Vagina (tissue), 2 donors: ENCODE measurements around the gene MAFF. TPM values are rescaled to one million over a fixed set of nuclear protein-coding genes. Genes with fewer than 3 reads are reported as not detected.

Experiments used
- DNase-seq, 2 donors: peaks; one replicate each; pipeline ENCODE4 v3.0.0-alpha.2; 2017; ENCODE audit errors: extremely low spot score in 2 of 2
- H3K27ac ChIP-seq: fragments of 200-600 bp; sonication (generic); one replicate; pipeline ENCODE4 v1.5.1; 2019
- H3K27me3 ChIP-seq: fragments of 200-600 bp; sonication (generic); one replicate; pipeline ENCODE4 v1.5.1; 2019
- H3K36me3 ChIP-seq, 2 donors: fragments of 200-600 bp; sonication (generic); one replicate each; pipeline ENCODE4 v1.5.1; 2017 to 2019
- H3K4me1 ChIP-seq: fragments of 200-600 bp; sonication (generic); one replicate; pipeline ENCODE4 v1.5.1; 2019
- H3K4me3 ChIP-seq, 2 donors: fragments of 200-600 bp; sonication (generic); 1 replicate in 1 of 2; 2 replicates in 1 of 2; pipeline ENCODE4 v1.5.1; 2016 to 2019
- H3K9me3 ChIP-seq: fragments of 200-600 bp; sonication (generic); one replicate; pipeline ENCODE4 v1.5.1; 2019
- CTCF ChIP-seq, 3 experiments: fragments of 450-650 bp in 2 of 3; fragments of 200-600 bp in 1 of 3; sonication (generic) in 1 of 3; IDR thresholded peaks; one replicate each; pipeline ENCODE4 v1.5.1; 2017 to 2019; ENCODE audit warnings: antibody characterized with exemption in 3 of 3, mild to moderate bottlenecking in 2 of 3, moderate library complexity in 2 of 3
- POLR2A ChIP-seq, 2 donors: fragments of 450-650 bp; IDR thresholded peaks; one replicate each; pipeline ENCODE4 v1.6.1; 2017; ENCODE audit warnings: antibody characterized with exemption in 2 of 2, mild to moderate bottlenecking in 2 of 2, moderate library complexity in 2 of 2
- POLR2AphosphoS5 ChIP-seq, 2 donors: sonication (generic); formaldehyde crosslinking; IDR thresholded peaks; one replicate each; pipeline ENCODE4 v1.9.0; 2017; ENCODE audit warnings: antibody characterized with exemption in 2 of 2, mild to moderate bottlenecking in 2 of 2, low read depth in 1 of 2; ENCODE audit not compliant: insufficient read depth in 1 of 2
- intact Hi-C: fragments of 100-400 bp; cut with DNase I; formaldehyde crosslinking; loops from one replicate; pipeline ENCODE4 v1.15.1; 2023
- total RNA-seq: library from RNA; depleted of rRNA; stranded (reverse); fragments of >200 nt; gene quantifications from one replicate; pipeline ENCODE4 v1.2.3, GENCODE V29; 2016

The MAFF gene
- total RNA-seq, 1 donor from 2014 or later: 90.6 TPM

GRCh38 chr22:38189104-38189503 is 12.7 kb upstream of the MAFF start:
- H3K9me3 ChIP-seq: no peaks in the 10 kb centered on the region
- no peak for TF ChIP-seq POLR2AphosphoS5 (IDR thresholded peaks at IDR 0.05; ENCODE audit: insufficient read depth in 1 of 2, low read depth in 1 of 2)
- no peak for TF ChIP-seq CTCF (IDR thresholded peaks at IDR 0.05)
- TF ChIP-seq POLR2A (IDR thresholded peaks at IDR 0.05): no peak
- no peaks in the 10 kb centered on the region for H3K27me3 ChIP-seq
- no peaks in the 10 kb centered on the region for H3K36me3 ChIP-seq
- intact Hi-C loops: loop anchor here (10.0 kb wide), 1 partner anchor 124 kb away; no protein-coding TSS in a partner anchor
- H3K27ac ChIP-seq: no peak overlapping the region
- H3K4me3 ChIP-seq: no peak overlapping the region
- DNase-seq: no peak
- H3K4me1 ChIP-seq: peaks cover 8% of the 10 kb centered on the region

- no peaks in the 10 kb centered on the region for H3K9me3 ChIP-seq
- no peak for DNase-seq
- H3K27ac ChIP-seq: no peak overlapping the region
- H3K4me1 ChIP-seq: peaks cover 8% of the 10 kb centered on the region
- no peak overlapping the region for H3K4me3 ChIP-seq
- H3K27me3 ChIP-seq: no peaks in the 10 kb centered on the region
- intact Hi-C loops: loop anchor here (10.0 kb wide), 1 partner anchor 236 kb away; the partner anchor contains the start of genes C22orf23 and POLR2F
- no peak for TF ChIP-seq POLR2AphosphoS5 (IDR thresholded peaks at IDR 0.05; ENCODE audit: insufficient read depth in 1 of 2, low read depth in 1 of 2)
- TF ChIP-seq CTCF (IDR thresholded peaks at IDR 0.05): no peak
- TF ChIP-seq POLR2A (IDR thresholded peaks at IDR 0.05): no peak
- no peaks in the 10 kb centered on the region for H3K36me3 ChIP-seq
These were observed 11.2 kb upstream of the MAFF start for GRCh38 chr22:38190581-38190980.

- Histone ChIP-seq H3K36me3 (no peaks in the 10 kb centered on the region), H3K27me3 (no peaks in the 10 kb centered on the region), H3K4me1 (peaks cover 8% of the 10 kb centered on the region), H3K9me3 (no peaks in the 10 kb centered on the region), H3K4me3 (no peak overlapping the region), H3K27ac (no peak overlapping the region)
- intact Hi-C loops: loop anchor here (10.0 kb wide), 1 partner anchor 236 kb away; the partner anchor contains the start of genes C22orf23 and POLR2F
- DNase-seq: no peak
- TF ChIP-seq POLR2A (IDR thresholded peaks at IDR 0.05) (no peak), CTCF (IDR thresholded peaks at IDR 0.05) (no peak), POLR2AphosphoS5 (IDR thresholded peaks at IDR 0.05; ENCODE audit: insufficient read depth in 1 of 2, low read depth in 1 of 2) (no peak)
These were observed 10.7 kb upstream of the MAFF start for GRCh38 chr22:38191055-38191454.

GRCh38 chr22:38191731-38192474 is 9.9 kb upstream of the MAFF start:
- intact Hi-C loops: loop anchor here (10.0 kb wide), 1 partner anchor 237 kb away; the partner anchor contains the start of genes C22orf23 and POLR2F
- DNase-seq: no peak
- no peak overlapping the region for H3K4me3 ChIP-seq
- TF ChIP-seq CTCF (IDR thresholded peaks at IDR 0.05) (no peak), POLR2A (IDR thresholded peaks at IDR 0.05) (no peak), POLR2AphosphoS5 (IDR thresholded peaks at IDR 0.05; ENCODE audit: insufficient read depth in 1 of 2, low read depth in 1 of 2) (no peak)
- H3K9me3 ChIP-seq: no peaks in the 10 kb centered on the region
- no peaks in the 10 kb centered on the region for H3K27me3 ChIP-seq
- no peak overlapping the region for H3K27ac ChIP-seq
- H3K4me1 ChIP-seq: peaks cover 2% of the 10 kb centered on the region
- no peaks in the 10 kb centered on the region for H3K36me3 ChIP-seq

- TF ChIP-seq POLR2AphosphoS5 (IDR thresholded peaks at IDR 0.05; ENCODE audit: insufficient read depth in 1 of 2, low read depth in 1 of 2) (no peak), POLR2A (IDR thresholded peaks at IDR 0.05) (no peak), CTCF (IDR thresholded peaks at IDR 0.05) (no peak)
- H3K27me3 ChIP-seq: no peaks in the 10 kb centered on the region
- intact Hi-C loops: loop anchor here (10.0 kb wide), 1 partner anchor 238 kb away; the partner anchor contains the start of genes C22orf23 and POLR2F
- H3K9me3 ChIP-seq: no peaks in the 10 kb centered on the region
- H3K27ac ChIP-seq: no peak overlapping the region
- H3K4me3 ChIP-seq: no peak overlapping the region
- H3K36me3 ChIP-seq: no peaks in the 10 kb centered on the region
- no peaks in the 10 kb centered on the region for H3K4me1 ChIP-seq
- no peak for DNase-seq
These were observed 9.3 kb upstream of the MAFF start for GRCh38 chr22:38192475-38192863.
